SH-SY5Y (cell line): ENCODE data around the gene PRSS21.

Source experiments
- GATA2 ChIP-seq: IDR thresholded peaks from 2 replicates; pipeline ENCODE4 v1.6.1; 2011; ENCODE audit warnings: mild to moderate bottlenecking, low read depth, low read length
- GATA3 ChIP-seq: IDR thresholded peaks from 2 replicates; pipeline ENCODE4 v1.6.1; 2011; ENCODE audit warnings: low read depth, mild to moderate bottlenecking, low read length, moderate library complexity

DNA sequence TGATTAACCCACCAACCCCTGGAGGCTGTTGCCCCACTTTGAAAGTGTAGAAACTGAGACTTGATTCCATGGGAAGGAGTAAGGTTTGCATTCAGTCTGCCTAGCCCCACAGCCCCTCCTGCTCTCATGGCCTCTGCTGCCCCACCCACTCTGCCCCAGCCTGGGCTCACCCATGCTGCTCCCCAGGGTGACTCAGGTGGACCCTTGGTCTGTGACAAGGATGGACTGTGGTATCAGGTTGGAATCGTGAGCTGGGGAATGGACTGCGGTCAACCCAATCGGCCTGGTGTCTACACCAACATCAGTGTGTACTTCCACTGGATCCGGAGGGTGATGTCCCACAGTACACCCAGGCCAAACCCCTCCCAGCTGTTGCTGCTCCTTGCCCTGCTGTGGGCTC lies 12.3 kb upstream of the PRSS21 start:
- TF ChIP-seq GATA2, result no peak
- no peak for TF ChIP-seq GATA3
